ENCODE data around the gene VKORC1.
A peak's percentile ranks its signal among the peaks of the same experiment; 100 is the strongest.
"Not testable (repeated sequence)": the region's sequence is repeated elsewhere in the genome, so short reads cannot be mapped to it uniquely, and the experiment has no call there.

Gene VKORC1

DNA sequence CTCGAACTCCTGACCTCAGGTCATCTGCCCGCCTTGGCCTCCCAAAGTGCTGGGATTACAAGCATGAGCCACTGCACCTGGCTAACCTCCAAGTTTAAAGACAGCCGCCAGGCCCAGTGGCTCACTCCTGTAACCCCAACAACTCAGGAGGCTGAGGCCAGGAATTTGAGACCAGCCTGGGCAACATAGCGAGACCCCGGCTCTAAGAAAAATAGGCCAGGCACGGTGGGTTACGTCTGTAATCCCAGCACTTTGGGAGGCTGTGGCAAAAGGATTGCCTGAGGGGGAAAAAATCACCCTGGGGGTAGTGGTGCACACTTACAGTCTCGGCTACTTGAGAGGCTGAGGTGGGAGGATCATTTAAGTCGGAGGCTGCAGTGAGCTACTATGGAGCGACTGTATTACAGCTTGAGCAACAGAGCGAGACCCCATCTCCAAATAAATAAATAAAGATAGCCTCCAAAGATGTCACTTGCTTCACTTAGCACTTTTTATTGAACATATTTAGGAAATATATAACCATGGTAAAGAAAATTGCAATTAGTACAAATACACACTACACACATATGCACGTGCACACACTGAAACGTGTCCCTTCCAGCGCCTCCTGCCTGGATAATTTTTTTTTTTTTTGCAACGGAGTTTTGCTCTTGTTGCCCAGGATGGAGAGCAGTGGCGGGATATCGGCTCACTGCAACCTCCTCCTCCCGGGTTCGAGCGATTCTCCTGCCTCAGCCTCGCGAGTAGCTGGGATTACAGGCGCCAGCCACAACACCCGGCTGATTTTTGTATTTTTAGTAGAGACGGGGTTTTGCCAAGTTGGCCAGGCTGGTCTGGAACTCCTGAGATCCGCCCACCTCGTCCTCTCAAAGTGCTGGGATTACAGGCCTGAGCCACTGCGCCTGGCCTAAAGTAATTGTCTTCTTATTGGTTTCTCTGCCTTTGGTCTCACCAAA lies 12.2 kb upstream of the VKORC1 start:
- DNase-seq: no peak
- TF ChIP-seq POLR2A (IDR thresholded peaks at IDR 0.05; ENCODE audit: low read length) (no peak), GATA1 (IDR thresholded peaks at IDR 0.05; ENCODE audit: low read depth, low read length) (no peak)

DNA sequence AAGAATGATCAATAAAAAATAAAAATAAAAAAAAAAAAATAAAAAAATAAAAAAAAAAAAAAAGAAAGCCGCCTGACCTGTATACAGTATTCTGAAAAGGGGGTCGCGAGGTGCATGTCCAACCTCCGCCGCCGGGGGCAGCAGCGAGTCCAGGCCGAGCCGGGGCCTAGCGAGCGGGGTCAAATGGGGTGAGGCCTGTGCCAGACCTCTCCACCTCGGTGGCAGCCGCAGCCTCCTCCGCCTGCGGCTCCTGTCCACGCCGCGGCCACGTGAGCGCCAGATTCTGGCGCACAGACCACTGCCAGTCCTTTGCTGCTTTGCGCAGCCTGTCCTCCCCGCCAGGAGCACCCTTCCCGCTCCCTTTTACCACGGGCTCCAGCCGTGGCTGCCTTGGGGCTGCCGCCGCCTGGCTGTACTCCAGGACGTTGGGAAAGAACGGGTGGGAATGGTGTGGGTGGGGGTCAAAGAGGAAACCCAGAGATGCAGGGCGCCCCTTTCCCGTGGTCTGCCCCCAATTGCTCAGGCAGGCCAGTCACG lies 11.1 kb upstream of the VKORC1 start:
- peak; percentile 87 to 90 for DNase-seq
- no peak for TF ChIP-seq GATA1 (IDR thresholded peaks at IDR 0.05; ENCODE audit: low read depth, low read length)
- TF ChIP-seq POLR2A (IDR thresholded peaks at IDR 0.05; ENCODE audit: low read length): no peak

DNA sequence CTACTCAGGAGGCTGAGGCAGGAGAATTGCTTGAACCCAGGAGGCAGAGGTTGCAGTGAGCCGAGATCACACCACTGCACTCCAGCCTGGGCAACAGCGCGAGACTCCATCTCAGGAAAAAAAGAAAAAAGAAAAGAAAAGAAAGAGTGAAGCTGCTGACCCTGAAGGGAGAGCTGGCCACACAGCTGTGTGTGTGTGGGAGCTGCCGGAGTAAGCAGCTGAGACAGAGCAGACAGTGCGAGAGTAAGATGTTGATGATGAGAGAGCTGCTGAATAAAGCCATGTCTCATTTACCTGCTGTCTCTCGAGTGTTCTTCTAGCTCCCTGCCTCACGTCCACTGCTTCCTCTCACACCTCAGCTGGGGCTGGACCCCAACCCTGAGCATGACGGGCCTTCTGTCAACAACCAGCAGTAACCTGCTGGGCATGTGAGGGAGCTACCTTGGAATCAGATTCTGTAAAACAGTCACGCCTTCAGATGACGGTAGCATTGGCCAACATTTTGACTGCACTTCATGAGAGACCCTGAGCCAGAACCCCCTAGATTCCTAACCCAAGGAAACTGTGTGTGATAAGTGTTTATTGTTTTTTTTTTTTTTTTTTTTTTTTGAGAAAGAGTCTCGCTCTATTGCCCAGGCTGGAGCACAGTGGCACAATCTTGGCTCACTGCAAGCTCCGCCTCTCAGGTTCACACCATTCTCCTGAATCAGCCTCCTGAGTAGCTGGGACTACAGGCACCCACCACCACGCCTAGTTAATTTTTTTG lies 6.5 kb upstream of the VKORC1 start:
- not testable (repeated sequence) for DNase-seq

DNA sequence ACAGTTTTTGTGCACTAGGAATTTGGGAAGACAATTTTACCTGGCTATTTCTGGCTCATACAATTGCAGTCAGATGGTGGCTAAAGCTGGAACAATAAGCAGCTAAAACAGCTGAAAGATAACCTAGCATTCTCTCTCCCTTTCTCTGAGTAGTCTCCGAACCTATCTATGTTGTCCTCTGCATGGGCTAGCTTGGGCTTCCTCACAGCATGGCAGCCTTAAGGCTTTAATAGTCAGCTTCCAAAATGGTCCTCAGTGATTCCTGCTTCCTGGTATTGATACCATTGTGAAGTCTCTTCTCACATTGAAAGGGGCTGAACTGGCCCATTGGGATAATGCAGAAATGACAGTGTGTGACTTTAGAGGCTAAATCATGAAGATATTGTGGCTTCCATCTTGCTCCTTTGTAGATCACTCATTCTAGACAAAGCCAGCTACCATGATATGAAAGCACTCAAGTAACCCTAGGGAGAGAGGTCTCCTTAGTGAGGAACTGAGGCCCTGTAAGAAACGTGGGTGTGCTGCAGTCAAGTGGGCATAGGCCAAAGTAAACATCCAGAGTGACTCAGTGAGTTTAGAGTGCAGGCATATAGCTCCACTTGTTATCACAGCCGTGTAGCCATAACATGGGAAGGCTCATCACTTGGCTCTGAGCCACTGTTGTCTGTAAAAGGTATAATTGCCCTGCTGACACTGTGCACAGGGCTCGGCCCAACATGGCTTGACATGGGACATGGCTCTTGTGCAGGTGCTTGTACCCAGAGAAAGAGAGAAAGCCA lies 5.5 kb upstream of the VKORC1 start:
- TF ChIP-seq POLR2A (IDR thresholded peaks at IDR 0.05; ENCODE audit: low read length) (no peak), GATA1 (IDR thresholded peaks at IDR 0.05; ENCODE audit: low read depth, low read length) (no peak)
- no peak for DNase-seq

DNA sequence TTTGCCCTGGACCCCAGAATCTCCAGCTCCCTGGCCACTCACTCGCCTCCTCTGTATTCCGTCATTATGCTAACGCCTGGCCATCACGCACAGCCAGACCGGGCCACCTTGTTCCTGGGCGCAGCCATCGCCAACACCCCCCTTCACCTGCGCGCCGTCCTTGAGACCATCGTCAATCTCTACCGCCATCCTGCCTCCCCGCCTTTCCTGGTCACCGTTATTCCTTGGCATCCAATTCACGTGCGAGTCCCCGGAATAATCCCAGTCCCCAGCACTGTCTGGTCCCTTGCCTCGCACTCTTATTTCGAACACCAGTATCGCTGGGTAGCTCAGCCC lies 541 bp downstream of the VKORC1 start:
- TF ChIP-seq GATA1 (IDR thresholded peaks at IDR 0.05; ENCODE audit: low read depth, low read length) (no peak), POLR2A (IDR thresholded peaks at IDR 0.05; ENCODE audit: low read length) (no peak)
- no peak for DNase-seq

DNA sequence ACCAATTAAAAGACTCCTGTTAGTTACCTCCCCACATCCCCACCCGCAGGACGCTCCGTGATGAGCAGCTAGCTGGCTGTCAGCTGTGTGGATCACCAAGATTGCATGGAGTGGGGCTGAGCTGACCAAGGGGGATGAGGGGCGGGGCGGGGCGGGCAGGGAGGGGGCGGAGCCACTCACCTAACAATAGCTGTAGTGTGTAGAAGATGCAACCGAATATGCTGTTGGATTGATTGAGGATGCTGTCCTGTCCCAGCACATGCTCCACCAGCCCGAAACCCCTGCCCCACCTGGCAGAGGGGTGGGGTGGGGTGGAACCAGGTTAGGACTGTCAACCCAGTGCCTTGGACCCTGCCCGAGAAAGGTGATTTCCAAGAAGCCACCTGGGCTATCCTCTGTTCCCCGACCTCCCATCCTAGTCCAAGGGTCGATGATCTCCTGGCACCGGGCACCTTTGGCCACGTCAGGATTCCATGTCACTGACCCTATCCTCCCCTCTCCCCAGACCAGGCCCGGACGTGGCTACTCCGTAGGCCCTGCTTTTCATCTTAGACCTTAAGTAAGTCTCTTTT lies 1.4 kb downstream of the VKORC1 start:
- no peak for DNase-seq
- TF ChIP-seq GATA1 (IDR thresholded peaks at IDR 0.05; ENCODE audit: low read depth, low read length): no peak
- TF ChIP-seq POLR2A (IDR thresholded peaks at IDR 0.05; ENCODE audit: low read length): no peak

DNA sequence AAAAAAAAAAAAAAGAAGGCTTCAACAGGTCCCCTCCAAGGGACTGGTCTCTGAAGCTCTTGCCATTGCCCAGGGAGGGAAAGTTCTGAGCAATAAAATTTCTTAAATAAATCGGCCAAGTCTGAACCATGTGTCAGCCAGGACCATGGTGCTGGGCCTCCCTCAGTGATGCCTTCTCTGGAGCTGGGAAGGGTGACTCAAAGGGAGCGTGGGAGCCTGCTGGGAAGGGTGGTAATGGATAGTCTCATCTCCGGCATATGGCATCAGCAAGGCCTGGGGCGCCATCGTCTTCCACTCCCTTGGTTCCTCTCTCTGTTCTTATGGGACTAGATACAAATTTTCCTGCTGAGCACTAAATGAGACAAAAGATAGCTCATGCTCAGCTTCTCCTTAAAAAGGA lies 2.3 kb downstream of the VKORC1 start:
- no peak for DNase-seq
- no peak for TF ChIP-seq GATA1 (IDR thresholded peaks at IDR 0.05; ENCODE audit: low read depth, low read length)

DNA sequence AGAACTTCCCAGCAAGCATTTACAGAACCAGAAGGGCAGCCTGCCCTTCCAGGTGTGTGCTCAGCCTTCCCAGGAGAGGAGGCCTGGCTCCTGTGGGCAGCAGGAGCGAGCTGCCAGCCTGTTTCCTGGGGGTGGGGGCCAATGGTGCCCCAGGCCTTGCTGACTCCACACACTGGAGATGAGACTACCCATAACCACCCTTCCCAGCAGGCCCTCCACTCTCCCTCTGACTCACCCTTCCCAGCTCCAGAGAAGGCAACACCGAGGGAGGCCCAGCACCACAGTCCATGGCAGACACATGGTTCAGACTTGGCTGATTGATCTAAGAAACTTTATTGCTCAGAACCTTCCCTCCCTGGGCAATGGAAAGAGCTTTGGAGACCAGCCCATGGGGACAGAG lies 4.1 kb downstream of the VKORC1 start:
- no peak for DNase-seq
- TF ChIP-seq POLR2A (IDR thresholded peaks at IDR 0.05; ENCODE audit: low read length): no peak
- TF ChIP-seq GATA1 (IDR thresholded peaks at IDR 0.05; ENCODE audit: low read depth, low read length): no peak

DNA sequence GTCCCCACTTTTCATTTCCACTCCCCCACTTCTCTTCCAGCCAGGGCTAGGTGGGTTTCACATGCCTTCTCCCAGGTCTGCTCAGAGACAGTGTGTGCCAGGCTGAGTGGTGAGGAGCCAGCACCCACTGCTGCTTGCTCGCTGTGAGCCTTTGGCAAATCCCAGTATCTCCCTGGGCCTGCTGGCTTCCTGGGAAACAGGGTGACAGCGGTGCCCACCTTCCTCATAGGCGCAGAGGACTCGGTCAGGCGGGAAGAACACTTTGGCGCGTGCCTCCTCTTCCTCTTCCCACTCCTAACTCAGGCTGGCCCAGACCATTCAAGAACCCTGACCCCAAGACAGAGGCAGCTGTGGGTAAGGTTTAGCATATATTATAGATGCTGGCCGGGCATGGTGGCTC lies 5.4 kb downstream of the VKORC1 start:
- TF ChIP-seq POLR2A (IDR thresholded peaks at IDR 0.05; ENCODE audit: low read length) (no peak), GATA1 (IDR thresholded peaks at IDR 0.05; ENCODE audit: low read depth, low read length) (no peak)

DNA sequence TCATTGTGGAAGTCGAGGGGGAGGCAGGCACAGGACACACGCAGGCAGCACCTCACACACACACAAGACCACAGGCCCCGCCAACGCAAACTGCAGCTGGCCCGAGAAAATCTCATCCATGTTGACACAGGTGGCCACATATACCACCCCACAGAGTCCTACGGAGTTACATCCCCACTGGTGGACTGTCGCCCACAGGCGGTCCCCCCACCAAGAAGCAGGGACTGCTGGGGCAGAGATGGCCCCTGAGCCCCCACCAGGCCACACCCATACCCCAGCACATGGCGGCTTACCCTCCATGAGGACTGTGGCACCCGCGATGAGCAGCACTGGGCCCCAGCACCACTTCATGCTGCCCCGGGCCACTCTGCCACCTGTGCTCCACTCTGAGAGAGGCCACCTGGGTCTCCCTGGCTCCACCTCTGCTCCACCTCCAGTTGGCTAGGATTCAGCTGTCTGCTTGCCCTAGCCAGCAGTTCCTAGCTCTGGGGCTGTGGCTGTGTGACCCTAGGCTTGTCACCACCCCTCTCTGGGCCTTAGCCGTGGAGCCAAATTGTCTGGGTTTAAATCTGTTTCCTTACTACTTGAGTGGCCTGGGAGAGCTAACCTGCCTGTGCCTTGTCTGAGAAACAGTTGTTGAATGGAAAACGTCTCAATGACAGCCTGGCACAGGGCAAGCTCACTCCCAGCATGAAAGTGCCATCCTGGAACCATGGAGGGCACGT lies 6.0 kb downstream of the VKORC1 start, which contains the start of gene PRSS53:
Gene PRSS53, minus strand, starts transcription at position 485 of the 725 bp plus-strand sequence. Its CDS starts 134 bp downstream, at position 351.
- TF ChIP-seq POLR2A (IDR thresholded peaks at IDR 0.05; ENCODE audit: low read length) (no peak), GATA1 (IDR thresholded peaks at IDR 0.05; ENCODE audit: low read depth, low read length) (no peak)
- DNase-seq: no peak

More for the DNA sequence above, 5.4 kb downstream of the VKORC1 start:
- DNase-seq: no peak

DNA sequence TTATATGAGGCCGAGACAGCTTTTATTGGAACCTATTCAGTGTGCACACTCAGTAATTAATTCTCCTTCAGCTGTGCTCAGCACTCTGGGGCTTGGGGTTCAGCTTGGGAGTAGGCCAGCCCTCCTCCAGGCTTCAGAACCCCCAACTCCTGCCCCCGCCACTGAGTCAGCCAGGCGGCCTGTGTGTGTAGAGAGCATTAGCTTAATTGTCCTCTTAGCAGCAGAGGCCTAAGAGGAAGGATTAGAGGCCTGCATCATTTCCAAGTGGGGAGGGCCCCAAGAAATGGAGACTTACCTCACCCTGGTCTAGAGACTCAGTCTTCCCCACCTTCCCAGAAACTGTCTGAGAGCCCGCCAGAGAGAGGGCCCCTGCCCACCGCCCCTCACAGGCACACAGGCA lies 6.6 kb downstream of the VKORC1 start:
- no peak for DNase-seq
- TF ChIP-seq GATA1 (IDR thresholded peaks at IDR 0.05; ENCODE audit: low read depth, low read length): no peak
- TF ChIP-seq POLR2A (IDR thresholded peaks at IDR 0.05; ENCODE audit: low read length): no peak

DNA sequence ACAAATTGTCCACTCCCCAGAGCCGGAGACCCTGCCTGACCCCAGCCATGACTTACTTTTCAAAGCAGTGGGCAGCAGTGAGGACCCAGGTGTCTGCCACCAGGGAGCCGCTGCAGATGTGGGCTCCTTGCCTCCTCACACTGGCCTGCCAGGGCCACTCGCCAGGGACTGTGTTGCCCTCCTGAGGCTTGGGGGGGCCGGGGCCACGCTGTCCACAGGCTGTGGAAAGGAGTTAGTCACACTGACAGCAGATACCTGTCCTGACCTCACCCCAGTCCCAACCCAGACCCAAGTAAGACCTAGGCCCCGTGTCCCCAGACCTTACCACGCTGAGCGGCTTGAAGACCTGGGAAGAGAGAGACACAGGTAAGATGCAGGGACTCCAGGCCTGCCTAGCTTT lies 7.1 kb downstream of the VKORC1 start:
- DNase-seq: no peak
- TF ChIP-seq POLR2A (IDR thresholded peaks at IDR 0.05; ENCODE audit: low read length) (no peak), GATA1 (IDR thresholded peaks at IDR 0.05; ENCODE audit: low read depth, low read length) (no peak)

DNA sequence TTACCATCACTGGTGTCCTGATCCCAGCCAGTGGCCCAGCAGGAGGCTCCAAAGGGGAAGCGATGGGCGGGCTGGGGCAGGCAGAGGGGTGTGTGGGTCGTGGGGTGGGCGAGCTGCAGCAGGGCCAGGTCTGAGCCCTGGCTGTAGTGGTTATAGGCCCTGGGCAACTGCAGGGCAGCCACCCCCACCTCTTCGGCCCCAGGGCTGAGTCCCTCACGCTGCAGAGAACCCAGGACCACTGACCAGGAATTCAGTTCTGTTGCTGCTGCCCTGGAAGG lies 8.0 kb downstream of the VKORC1 start:
- TF ChIP-seq POLR2A (IDR thresholded peaks at IDR 0.05; ENCODE audit: low read length): no peak
- TF ChIP-seq GATA1 (IDR thresholded peaks at IDR 0.05; ENCODE audit: low read depth, low read length): no peak
- DNase-seq: no peak

All from erythroblast (primary cell).